HG03575 (cell line): Measurements from ENCODE around the gene ZC3HAV1.
"Not testable (repeated sequence)": the region's sequence is repeated elsewhere in the genome, so short reads cannot be mapped to it uniquely, and the experiment has no call there.

Source experiments
- ATAC-seq: cut with Tn5 transposase; IDR thresholded peaks from one replicate; pipeline ENCODE4 v1.9.1; 2021; ENCODE audit not compliant: unreplicated experiment, insufficient number of reproducible peaks, low FRiP score; ENCODE audit errors: extremely low read depth

Gene ZC3HAV1

GRCh38 chr7:139035586-139036353, 73.8 kb downstream of the ZC3HAV1 start, which contains the start of gene ZC3HAV1L:
Gene ZC3HAV1L, minus strand, starts transcription at chr7:139036042. Its CDS starts 25 bp downstream, at chr7:139036017.
- no peak for ATAC-seq

GRCh38 chr7:139034855-139035585, 74.5 kb downstream of the ZC3HAV1 start:
- no peak for ATAC-seq

- ATAC-seq: no peak
Measured at GRCh38 chr7:139034336-139034735, 75.2 kb downstream of the ZC3HAV1 start.

- ATAC-seq: no peak
Measured at GRCh38 chr7:139033346-139034114, 76.0 kb downstream of the ZC3HAV1 start.

GRCh38 chr7:139032473-139032872, 77.0 kb downstream of the ZC3HAV1 start:
- no peak for ATAC-seq

- no peak for ATAC-seq
Measured at GRCh38 chr7:139029353-139029752, 80.2 kb downstream of the ZC3HAV1 start.

GRCh38 chr7:139026551-139026950, 83.0 kb downstream of the ZC3HAV1 start:
- ATAC-seq: no peak

GRCh38 chr7:139025861-139026260, 83.7 kb downstream of the ZC3HAV1 start:
- not testable (repeated sequence) for ATAC-seq

- ATAC-seq: no peak
Measured at GRCh38 chr7:139023076-139023475, 86.4 kb downstream of the ZC3HAV1 start.

GRCh38 chr7:139022286-139022685, 87.2 kb downstream of the ZC3HAV1 start:
- ATAC-seq: no peak

GRCh38 chr7:139018910-139019309, 90.6 kb downstream of the ZC3HAV1 start:
- no peak for ATAC-seq

- no peak for ATAC-seq
Measured at GRCh38 chr7:139016931-139017511, 92.5 kb downstream of the ZC3HAV1 start.

- ATAC-seq: no peak
Measured at GRCh38 chr7:139011373-139011772, 98.1 kb downstream of the ZC3HAV1 start.

GRCh38 chr7:139004321-139005090, 105.0 kb downstream of the ZC3HAV1 start:
- no peak for ATAC-seq

- ATAC-seq: no peak
Measured at GRCh38 chr7:138999414-138999813, 110.1 kb downstream of the ZC3HAV1 start.
